CD4-positive, alpha-beta T cell treated with Interleukin-6 at 100 ng/mL for 8 hours (primary cell): ENCODE data around the gene CASP8.
"Not testable (repeated sequence)": the region's sequence is repeated elsewhere in the genome, so short reads cannot be mapped to it uniquely, and the experiment has no call there.

Source experiments
- DNase-seq: peaks from one replicate; pipeline ENCODE4 v3.0.0-alpha.2; 2020; ENCODE audit warnings: mixed read lengths, low spot score

Gene CASP8

DNA sequence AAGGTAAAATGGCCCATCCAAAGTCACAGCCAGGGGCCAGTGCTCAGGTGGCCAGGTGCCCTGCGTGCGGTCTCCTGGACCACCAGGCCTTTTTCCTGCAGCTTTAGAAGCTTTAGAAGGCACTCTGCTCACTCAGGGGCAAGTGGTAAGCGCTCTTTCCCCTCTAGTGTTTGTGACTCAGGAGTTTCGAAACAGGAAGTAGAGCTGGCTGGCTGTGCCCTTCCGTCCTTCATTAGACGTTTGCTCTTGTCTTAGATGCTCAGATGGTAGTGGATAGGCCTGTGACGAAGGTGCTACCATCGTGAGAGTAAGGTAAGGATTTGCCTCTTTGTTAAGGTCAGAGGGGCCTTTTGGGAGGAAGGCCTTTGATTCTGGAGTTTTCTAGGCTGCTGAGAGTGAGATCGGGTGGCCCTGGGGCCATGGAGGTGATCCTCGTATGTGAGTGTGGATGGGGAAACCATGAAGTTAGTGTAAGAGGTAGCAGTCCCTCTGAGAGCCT lies at the start of gene CASP8:
Gene CASP8 (plus strand): TSS at position 235 of the 499 bp plus-strand sequence. CDS start 5,951 bp downstream, outside the sequence.
- peak; percentile 81 for DNase-seq

DNA sequence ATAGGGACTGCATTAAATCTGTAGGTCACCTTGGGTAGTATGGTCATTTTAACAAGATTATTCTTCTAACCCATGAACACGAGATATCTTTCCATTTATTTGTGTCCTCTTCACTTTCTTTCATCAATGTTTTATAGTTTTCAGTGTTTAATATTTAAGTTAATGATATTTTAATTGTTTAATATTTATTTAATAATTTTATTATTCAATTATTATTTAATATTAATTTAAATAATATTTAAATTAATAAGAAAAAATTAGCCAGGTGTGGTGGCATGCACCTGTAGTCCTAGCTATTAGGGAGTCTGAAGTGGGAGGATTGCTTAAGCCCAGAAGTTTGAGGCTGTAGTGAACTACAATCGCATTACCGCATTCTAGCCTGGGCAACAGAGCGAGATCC lies 44.4 kb upstream of the CASP8 start:
- DNase-seq, result no peak

DNA sequence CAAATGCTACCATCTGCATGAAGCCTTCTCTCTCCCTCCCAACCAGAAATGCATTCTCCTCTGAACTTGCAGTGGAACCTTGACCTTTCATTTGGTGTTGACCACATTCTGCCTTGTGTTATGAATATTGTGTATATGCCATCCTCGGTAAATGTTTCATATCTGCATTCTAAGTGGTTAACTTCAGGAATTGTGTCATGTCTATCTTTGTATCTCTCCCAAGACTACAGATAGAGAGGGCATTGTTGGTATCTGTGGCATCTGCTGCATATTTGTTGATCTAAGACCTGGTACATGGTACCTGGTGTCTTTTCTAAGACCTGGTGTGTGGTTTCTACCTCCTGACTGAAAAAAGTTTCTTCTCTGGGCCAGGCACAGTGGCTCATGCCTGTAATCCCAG lies 43.4 kb upstream of the CASP8 start:
- no peak for DNase-seq

DNA sequence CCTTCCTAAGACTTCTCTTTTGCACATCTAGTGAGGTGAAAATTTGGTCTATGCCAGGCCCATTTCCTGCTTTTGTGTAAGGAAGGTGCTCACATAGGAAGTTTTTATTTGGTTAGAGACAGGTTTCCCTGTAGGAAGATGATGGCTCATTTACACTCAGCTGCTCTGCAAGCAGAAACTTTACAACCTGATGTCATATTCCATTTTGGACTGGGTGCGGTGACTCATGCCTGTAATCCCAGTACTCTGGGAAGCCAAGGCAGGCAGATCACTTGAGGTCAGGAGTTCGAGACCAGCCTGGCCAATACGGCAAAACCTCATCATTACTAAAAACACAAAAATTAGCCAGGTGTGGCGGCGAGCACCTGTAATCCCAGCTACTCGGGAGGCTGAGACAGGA lies 41.6 kb upstream of the CASP8 start:
- no peak for DNase-seq

DNA sequence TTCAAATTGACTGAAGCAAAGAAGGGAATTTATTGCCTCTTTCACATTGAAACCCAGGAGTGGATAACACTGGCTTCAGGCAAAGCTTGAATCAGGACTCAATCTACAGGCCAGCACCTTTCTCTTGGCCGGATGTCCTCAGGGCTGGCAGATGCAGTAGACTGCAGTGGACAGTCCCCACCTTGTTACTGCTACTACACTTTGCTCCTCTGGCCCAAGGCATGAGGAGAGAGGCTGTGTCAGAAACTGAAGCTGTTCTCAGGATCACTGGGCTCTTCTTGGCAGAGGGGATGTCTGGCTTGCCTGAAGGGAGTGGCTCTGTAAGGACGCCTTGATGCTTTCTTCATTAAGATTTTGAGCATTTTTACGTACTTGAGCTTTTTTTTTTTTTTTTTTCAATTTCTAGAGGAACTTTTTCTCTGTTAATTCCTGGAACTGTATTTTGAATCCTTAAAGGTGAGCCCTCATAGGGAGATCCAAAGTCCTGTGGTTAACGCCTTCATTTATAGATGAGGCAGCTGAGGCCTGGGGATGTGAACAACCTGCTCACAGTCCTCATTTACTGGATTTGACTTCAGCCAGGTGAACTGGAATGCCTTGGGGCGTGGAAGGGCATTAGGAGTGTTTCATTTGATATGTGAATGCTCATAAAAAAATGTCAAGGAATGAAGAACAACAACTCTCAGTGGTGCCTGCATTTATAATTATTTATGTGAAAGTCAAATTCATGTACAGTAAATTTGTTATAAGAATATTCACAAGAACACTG lies 40.8 kb upstream of the CASP8 start:
- DNase-seq, result no peak

DNA sequence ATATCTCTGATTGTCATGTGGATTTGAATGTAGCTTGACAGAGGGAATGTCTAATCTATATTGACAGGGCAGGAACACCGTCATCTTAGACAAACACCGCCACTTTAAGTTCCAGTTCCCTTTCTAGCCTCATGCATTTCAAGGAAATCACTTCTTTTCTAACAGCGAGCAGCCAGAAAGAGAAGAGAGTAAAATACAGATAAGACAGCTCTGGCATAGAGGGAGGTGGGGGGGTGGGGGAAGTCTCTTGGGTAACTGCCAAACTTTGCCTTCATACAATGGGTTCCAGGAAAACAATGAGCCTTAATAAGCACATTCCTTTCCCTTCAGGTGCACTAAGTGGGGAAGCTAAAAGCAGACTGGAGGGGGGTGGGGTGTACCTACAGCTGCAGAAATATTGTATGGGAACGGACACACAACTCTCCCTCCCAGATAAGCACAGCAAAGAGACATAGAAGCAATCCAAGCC lies 40.2 kb upstream of the CASP8 start:
- no peak for DNase-seq

DNA sequence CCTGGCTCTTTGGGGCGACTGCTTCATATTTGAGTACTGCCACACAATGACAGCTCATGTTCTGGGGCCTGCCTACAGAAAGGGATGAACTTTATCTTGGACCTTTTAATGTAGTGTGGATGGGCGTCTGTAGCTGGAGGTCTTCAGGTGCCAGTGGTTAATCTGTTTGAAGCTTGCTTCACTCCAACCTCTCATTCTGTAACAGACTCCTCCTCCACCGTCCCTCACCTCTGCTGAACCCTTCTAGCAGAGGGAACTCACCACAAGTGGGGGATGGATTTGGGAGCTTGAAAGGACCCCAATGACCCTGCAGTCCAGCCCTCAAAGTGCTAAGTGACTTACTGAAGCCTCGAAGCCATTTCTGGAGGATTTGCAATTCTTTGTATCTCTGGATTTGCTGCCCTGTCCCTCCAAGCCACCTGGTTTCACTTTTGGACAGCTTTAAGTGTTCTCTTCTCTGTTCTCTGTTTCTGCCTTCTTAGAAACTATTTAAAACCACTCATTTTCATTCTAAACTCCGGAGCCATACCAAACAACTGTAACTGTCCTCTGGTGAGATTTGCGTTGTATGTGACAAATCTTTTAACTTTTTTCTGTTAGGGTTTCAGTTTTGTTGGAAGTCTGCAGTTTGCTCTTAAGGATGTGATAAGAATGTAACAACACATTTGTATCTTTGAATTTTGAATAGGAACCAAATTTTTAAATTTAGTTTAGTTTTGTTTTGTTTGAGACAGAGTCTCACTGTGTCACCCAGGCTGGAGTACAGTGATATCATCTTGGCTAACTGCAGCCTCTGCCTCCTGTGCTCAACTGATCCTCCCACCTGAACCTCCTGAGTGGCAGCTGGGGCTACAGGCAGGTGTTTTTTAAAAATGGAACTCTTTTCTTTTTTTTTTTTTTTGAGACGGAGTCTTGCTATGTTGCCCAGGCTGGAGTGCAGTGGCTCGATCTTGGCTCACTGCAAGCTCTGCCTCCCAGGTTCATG lies 37.0 kb upstream of the CASP8 start:
- DNase-seq, result no peak

DNA sequence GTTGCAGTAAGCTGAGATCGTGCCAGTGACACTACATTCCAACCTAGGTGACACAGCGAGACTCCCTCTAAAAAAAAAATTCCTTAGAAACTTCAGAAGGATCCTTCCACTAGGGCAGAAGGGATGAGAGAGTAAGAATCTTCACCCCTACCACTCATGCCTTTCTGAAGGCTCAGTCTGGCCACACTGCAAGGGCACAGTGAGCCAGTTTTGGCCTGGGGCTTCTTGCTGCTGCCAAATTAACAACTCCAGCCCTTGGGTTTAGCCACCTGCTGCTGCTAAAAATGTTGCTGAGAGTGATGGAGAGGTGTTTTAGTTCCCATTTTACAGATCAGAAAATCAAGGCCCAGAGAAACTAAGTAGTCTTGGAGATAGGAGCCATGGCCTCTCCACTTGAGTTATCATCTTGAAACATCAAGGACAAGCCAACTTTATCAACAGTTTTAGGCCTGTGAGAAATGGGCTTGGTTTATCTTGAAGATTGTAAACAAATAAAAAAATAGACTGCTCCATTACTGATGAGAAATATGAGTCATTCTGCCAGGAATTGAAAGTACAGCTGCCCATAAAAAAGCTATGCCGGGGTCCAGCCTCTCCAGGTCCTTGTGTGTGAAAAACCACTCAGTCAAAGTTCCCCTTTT lies 31.9 kb upstream of the CASP8 start:
- no peak for DNase-seq

DNA sequence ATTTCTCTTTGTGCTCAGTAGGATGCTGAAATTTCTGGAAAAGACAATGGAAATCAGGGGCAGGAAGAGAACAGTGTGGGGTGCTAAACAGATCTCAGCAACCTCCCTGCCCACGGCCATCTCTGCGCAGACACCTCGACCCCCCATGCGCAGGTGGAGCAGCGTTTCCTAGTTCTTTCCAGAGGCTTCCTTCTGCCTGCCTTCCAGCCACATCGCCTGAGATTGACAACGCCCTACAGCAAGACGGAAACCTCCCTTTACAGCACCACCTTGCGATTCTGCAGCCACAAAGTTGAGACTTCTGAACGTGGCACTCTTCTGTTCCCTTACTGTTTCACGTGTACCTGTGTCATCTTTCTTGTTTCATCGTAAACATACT lies 31.4 kb upstream of the CASP8 start:
- no peak for DNase-seq

DNA sequence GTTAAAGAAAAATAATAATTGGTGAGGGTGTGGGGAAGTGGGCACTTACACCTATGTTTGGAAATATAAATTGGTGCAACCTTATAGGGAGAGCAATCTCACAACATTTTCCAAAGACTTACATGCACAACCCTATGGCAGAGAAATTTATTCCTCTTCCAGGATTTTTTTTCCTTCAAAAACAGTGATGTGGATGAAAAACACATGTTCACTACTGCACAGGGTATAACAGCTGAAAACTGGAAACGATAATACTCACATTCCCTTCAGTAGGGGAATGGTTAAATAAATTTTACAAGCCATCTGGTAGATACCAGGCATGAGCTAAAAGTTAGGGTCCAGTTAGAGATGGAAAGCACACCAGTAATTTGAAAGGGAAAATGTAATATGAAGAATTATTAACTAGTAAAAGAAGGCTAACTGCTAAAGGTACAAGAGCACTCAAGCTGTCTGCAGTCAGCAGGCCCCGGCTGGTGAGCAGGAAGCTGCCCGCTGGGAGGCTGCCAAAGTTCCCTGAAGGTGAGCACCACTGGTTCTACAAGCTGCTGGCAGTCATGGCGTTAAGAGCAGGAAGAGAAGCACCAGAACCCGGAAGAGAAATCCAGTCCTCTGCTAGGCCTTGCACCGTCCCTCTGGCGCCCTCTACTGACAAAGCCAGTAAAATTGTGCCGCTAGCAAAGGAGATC lies 28.4 kb upstream of the CASP8 start:
- DNase-seq, result peak; percentile 93

DNA sequence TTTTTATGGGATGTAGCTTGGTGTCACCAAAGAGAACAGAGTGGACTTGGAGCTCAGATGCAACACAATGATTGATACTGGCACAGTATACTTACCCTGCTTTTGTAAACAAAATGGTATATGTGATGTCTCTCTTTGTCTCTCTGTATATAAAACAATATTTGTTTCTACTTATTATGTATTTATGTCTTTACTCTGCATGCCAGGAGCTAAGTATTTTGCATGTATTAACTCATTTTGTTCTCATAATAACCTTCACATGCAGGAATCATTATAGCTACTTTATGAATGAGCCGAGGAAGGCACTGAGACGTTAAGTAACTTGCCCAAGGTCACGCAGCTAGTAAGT lies 27.9 kb upstream of the CASP8 start:
- DNase-seq, result no peak

DNA sequence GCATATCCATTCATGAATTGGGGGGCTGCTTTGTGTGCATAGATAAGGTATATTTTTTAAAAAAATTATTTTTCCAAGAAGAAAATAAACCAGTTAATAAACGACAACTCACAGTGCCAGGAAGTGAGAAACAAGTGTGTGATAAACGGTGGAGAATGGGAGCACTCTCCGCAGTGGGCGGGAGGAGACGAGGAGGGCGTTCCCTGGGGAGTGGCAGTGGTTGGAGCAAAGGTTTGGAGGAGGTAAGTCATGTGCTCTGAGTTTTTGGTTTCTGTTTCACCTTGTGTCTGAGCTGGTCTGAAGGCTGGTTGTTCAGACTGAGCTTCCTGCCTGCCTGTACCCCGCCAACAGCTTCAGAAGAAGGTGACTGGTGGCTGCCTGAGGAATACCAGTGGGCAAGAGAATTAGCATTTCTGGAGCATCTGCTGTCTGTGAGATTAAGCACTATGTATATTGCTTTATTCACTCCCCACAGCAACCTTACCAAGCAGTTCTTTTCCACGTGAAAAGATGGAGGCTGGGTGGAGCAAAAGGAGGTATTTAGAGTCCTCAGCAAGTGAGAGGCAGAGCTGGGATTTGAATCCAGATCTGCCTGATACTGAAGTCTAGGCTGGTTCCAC lies 27.0 kb upstream of the CASP8 start:
- peak; percentile 88 for DNase-seq

DNA sequence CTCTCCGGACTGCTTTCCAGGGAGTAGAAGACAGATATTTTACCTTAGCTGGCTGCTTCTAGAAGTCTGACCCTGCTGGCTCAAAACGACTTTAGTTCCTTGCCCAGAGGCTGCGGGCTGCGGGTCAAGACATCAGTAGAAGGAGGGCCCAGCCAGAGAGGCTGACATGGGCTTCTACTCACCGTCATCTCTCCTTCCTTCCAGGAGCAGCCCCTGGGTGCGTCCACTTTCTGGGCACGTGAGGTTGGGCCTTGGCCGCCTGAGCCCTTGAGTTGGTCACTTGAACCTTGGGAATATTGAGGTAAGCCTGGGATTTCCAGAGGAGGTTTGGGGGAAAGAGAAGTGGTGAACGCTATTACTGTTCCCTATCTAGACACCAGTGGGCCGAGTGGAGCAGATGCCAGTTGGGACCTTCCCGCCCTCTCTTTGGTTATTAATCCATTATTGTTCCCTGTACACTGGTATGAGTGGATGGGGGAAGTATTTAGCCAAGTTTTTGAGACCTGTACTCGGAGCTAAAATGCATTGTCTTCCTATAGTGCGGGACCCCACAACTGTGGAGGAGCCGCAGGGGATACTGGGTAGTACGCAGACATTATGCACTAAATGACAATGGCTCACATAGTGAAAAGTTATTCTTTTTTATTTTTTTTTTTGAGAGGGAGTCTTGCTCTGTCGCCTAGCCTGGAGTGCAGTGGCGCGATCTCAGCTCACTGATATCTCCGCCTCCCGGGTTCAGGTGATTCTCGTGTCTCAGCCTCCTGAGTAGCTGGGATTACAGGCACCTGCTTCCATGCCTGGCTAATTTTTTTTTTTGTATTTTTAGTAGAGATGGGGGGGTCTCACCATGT lies 26.3 kb upstream of the CASP8 start:
- no peak for DNase-seq

DNA sequence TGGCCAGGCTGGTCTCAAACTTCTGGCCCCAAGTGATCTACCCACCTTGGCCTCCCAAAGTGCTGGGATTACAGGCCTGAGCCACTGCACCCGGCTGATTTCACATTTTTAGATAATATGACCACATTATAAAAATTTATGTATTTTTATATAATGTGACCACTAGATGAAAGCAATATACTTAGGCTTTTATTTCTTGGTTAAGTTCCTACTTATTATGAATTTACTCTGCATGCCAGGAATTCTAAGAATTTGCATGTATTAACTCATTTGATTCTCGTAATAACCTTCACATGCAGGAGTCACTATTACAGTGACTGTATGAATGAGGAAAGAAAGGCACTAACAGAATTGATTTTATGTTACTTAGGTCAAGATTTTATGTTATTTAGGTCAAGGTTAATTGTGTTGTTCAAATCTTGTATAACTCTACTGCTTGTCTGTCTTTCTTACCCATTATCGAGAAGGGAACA lies 25.6 kb upstream of the CASP8 start:
- no peak for DNase-seq

DNA sequence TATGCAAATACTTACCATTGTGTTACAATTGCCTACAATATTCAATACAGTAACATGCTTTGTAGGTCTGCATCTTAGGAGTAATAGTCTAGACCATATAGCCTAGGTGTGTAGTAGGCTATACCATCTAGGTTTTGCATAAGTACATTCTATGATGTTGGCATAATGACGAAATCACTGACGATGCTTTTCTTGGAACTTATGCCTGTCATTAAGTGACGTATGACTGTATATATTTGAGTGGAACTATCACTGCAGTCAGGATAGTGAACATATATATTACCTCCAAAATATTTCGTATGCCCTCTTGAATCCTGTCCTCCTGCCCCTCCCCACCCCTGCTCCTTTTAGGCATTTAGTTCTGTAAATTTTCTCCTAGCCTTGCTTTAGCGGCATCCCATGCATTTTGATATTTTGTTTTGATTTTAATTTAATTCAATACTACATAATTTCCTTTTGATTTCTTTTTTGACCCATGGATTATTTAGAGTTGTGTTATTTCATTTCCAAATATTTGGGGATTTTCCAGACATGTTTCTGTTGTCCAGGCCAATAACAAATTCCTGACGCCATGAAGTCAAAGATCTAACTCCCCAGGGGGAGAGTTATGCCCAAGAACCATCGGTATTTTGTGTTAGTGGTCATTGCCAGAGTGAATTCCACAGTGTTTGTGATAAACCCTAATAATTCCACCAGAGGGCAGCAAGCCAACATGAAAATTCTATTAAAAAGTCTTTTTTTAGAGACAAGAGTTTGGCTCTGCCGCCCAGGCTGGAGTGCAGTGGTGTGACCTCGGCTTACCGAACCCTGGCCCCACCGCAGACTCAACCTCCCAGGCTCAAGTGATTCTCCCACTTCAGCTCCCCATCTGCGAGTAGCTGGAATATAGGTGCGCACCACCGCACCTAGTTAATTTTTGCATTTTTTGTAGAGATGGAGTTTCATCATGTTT lies 24.2 kb upstream of the CASP8 start:
- DNase-seq, result peak; percentile 66

DNA sequence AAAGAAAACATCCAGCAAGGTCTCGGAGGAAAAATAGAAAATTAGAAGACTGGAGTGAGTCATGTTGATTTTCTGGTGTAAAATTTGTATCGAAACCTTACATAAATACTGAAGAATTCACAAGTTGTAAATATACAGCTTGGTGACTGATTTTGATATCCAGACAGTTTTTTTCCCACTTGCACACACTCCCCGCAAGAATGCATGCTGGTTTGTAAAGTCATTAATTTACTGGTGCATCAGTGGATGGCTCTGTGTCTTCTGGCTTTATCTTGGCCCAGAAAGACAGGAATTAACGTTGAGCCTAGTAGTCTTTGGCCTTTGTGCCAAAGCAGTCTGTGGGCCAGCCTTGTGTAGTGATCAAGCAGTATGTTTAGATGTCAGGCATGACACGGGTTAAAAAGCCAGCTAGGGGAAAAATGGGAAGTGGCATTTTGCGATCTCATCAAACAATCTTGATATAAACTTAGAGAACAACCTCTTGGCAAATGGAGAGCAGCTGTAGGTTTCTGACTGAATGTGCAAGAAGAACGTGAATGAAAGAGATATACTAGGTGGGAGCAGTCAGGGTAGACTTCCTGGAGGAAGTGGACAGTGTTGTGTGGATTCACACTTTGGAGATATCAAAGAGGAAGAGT lies 22.7 kb upstream of the CASP8 start:
- DNase-seq, result no peak

DNA sequence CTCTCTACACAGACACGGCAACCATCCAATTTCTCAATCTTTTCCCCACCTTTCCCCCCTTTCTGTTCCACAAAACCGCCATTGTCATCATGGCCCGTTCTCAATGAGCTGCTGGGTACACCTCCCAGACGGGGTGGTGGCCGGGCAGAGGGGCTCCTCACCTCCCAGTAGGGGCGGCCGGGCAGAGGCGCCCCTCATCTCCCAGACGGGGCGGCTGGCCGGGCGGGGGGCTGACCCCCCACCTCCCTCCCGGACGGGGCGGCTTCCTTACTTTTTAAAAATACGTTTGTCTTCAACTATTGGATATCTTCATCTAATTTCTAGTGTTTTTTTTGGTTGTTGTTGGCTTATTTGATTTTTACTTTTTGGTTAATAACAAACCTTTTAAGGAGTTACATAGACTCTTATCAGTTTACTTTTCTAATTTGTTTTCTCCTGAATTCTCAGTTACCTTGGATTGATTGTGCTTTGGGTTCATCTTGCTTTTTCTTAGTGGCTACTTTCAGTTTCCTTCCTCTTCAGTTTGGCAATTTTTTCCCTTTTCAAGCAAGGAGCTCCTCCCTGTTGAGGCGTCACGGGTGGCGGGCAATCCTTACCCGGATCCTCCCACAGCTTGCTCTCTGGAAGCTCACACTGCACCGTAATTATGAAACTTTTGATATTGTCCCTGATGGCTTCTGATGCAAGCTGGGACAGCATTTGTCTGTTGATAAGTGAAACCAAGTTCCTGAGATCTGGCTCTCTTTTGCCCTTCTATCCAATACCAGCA lies 21.0 kb upstream of the CASP8 start:
- DNase-seq, result not testable (repeated sequence)
